HepG2 (cell line): Measurements from ENCODE around the gene ANKIB1. TPM values are rescaled to one million over a fixed set of nuclear protein-coding genes. Genes with fewer than 3 reads are reported as not detected.

Experiments used
- ATAC-seq: fragments of 200-7000 bp; cut with Tn5 transposase; 3 replicates; pipeline ENCODE4 v1.9.1; 2020; ENCODE audit warnings: mild to moderate bottlenecking, moderate library complexity
- BruUV-seq: library from RNA; stranded (reverse); fragments of 400-500 nt; replicated peaks from 2 replicates; lab custom pipeline; 2021; lab: Mats Ljungman, UMichigan
- CTCF ChIA-PET: fragments of 300-600 bp; formaldehyde crosslinking; extraction: SDS; loops from one replicate; lab custom pipeline; 2021; ENCODE audit warnings: low total read pairs, inconsistent platforms, low intra/inter-chr PET ratio; lab: Yijun Ruan, JAX
- POLR2A ChIA-PET: fragments of 350-600 bp; sonication (Branson Sonifier 250); formaldehyde crosslinking; loops from one replicate; lab custom pipeline; 2020; ENCODE audit warnings: antibody characterized with exemption, inconsistent platforms; lab: Yijun Ruan, JAX
- DNase-seq: peaks from one replicate; pipeline ENCODE4 v3.0.0-alpha.2; 2015; ENCODE audit warnings: low spot score
- FAIRE-seq: peaks from 3 replicates; lab custom pipeline; 2011; peaks lifted over from hg19 to GRCh38; lab: Jason Lieb, UNC
- H2AFZ ChIP-seq: one replicate; pipeline ENCODE4 v1.6.1; 2011; ENCODE audit warnings: low read length, inconsistent platforms
- H3K27ac ChIP-seq: fragments of 300-600 bp; 3 replicates; pipeline ENCODE4 v1.8.0; 2011; ENCODE audit warnings: mixed run types, mild to moderate bottlenecking, mixed read lengths, low read length, inconsistent platforms; ENCODE audit not compliant: insufficient read depth; ENCODE audit errors: extremely low read length
- H3K27me3 ChIP-seq, 2 experiments: fragments of 200-600 bp in 1 of 2; 2 replicates in 1 of 2; 3 replicates in 1 of 2; pipeline versions ENCODE4 v1.6.0 to v1.8.0; 2011; ENCODE audit warnings: low read length in 2 of 2, mild to moderate bottlenecking in 2 of 2, moderate library complexity in 2 of 2, inconsistent platforms in 1 of 2; ENCODE audit not compliant: insufficient read depth in 2 of 2, control insufficient read depth in 1 of 2
- H3K36me3 ChIP-seq, 2 experiments: fragments of 200-600 bp in 1 of 2; replicated peaks in 1 of 2; 2 replicates in 1 of 2; 3 replicates in 1 of 2; pipeline versions ENCODE4 v1.5.1 to v1.8.0; 2011; ENCODE audit warnings: low read length in 2 of 2, inconsistent platforms in 1 of 2; ENCODE audit not compliant: insufficient read depth in 2 of 2, control insufficient read depth in 1 of 2
- H3K4me1 ChIP-seq: 2 replicates; pipeline ENCODE4 v1.5.1; 2012; ENCODE audit warnings: low read length, inconsistent platforms; ENCODE audit not compliant: insufficient read depth
- H3K4me2 ChIP-seq: 2 replicates; pipeline ENCODE4 v1.6.0; 2011; ENCODE audit warnings: low read depth, low read length, inconsistent platforms
- H3K4me3 ChIP-seq, 3 experiments: fragments of 200-600 bp in 1 of 3; sonication (generic), shearing (Covaris generic) in 1 of 3; replicated peaks in 1 of 3; 2 replicates each; pipeline ENCODE4 v1.5.1; 2011 to 2016; ENCODE audit warnings: low read length in 3 of 3, inconsistent platforms in 2 of 3, low read depth in 2 of 3, mild to moderate bottlenecking in 2 of 3, control low read depth in 1 of 3, mixed read lengths in 1 of 3; ENCODE audit not compliant: insufficient read depth in 1 of 3
- H3K79me2 ChIP-seq: one replicate; pipeline ENCODE4 v1.6.1; 2011; ENCODE audit warnings: low read length, inconsistent platforms; ENCODE audit not compliant: insufficient read depth
- H3K9ac ChIP-seq: 2 replicates; pipeline ENCODE4 v1.6.0; 2011; ENCODE audit warnings: mild to moderate bottlenecking, low read depth, low read length, inconsistent platforms; ENCODE audit not compliant: insufficient read depth
- H3K9me3 ChIP-seq: 2 replicates; pipeline ENCODE4 v1.5.1; 2012; ENCODE audit warnings: mild to moderate bottlenecking, low read length
- H4K20me1 ChIP-seq: 2 replicates; pipeline ENCODE4 v1.6.0; 2011; ENCODE audit warnings: inconsistent platforms, mild to moderate bottlenecking, low read length, moderate library complexity; ENCODE audit not compliant: insufficient read depth
- ASH2L ChIP-seq: fragments of 300-600, 200-600 bp; sonication (generic); IDR thresholded peaks from 2 replicates; pipeline ENCODE4 v1.7.0; 2017; ENCODE audit warnings: low read depth, mild to moderate bottlenecking, moderate library complexity, mixed read lengths, low read length; ENCODE audit not compliant: insufficient read length
- ATM ChIP-seq: fragments of 450-650 bp; IDR thresholded peaks from 2 replicates; pipeline ENCODE4 v1.7.1; 2017; ENCODE audit warnings: mild to moderate bottlenecking, borderline replicate concordance
- MAFG ChIP-seq: sonication (generic); formaldehyde crosslinking; IDR thresholded peaks from 2 replicates; pipeline ENCODE4 v1.5.1; 2020; ENCODE audit warnings: mild to moderate bottlenecking, missing genetic modification reagents
- MIER2 ChIP-seq: IDR thresholded peaks from 2 replicates; pipeline ENCODE4 v1.6.1; 2016; ENCODE audit warnings: missing biosample characterization, missing genetic modification reagents
- RARA ChIP-seq: IDR thresholded peaks from 2 replicates; pipeline ENCODE4 v1.6.1; 2016; ENCODE audit warnings: missing genetic modification reagents, missing compliant biosample characterization
- SNAI1 ChIP-seq: sonication (generic); formaldehyde crosslinking; IDR thresholded peaks from 2 replicates; pipeline ENCODE4 v1.5.0; 2020; ENCODE audit warnings: mild to moderate bottlenecking, missing genetic modification reagents, borderline replicate concordance
- TFE3 ChIP-seq: IDR thresholded peaks from 2 replicates; pipeline ENCODE4 v1.6.1; 2016
- XRCC5 ChIP-seq: fragments of 200-400 bp; formaldehyde crosslinking; optimal IDR thresholded peaks from 2 replicates; pipeline ENCODE3; 2017; ENCODE audit warnings: mild to moderate bottlenecking, low read length
- ZFP90 ChIP-seq: sonication (generic); formaldehyde crosslinking; IDR thresholded peaks from 2 replicates; pipeline ENCODE4 v1.8.0; 2022; ENCODE audit warnings: missing genetic modification reagents, mild to moderate bottlenecking, inconsistent platforms, borderline replicate concordance
- ZMAT3 ChIP-seq: sonication (generic); formaldehyde crosslinking; conservative IDR thresholded peaks from 2 replicates; pipeline ENCODE4 v1.7.0; 2021; ENCODE audit warnings: missing genetic modification reagents
- ZNF20 ChIP-seq: sonication (generic); formaldehyde crosslinking; IDR thresholded peaks from 2 replicates; pipeline ENCODE4 v1.4.0; 2020; ENCODE audit warnings: mild to moderate bottlenecking, moderate library complexity, missing genetic modification reagents
- ZNF329 ChIP-seq: sonication (generic); formaldehyde crosslinking; IDR thresholded peaks from 2 replicates; pipeline ENCODE4 v1.9.0; 2021; ENCODE audit warnings: low read depth, mild to moderate bottlenecking, missing genetic modification reagents
- ZNF552 ChIP-seq: sonication (generic); formaldehyde crosslinking; IDR thresholded peaks from 2 replicates; pipeline ENCODE4 v1.9.0; 2022; ENCODE audit warnings: missing genetic modification reagents, mild to moderate bottlenecking, borderline replicate concordance
- ZNF558 ChIP-seq: sonication (generic); formaldehyde crosslinking; IDR thresholded peaks from 2 replicates; pipeline ENCODE4 v1.9.0; 2022; ENCODE audit warnings: mild to moderate bottlenecking, missing genetic modification reagents, borderline replicate concordance
- ZNF670 ChIP-seq: sonication (generic); formaldehyde crosslinking; IDR thresholded peaks from 2 replicates; pipeline ENCODE4 v1.8.0; 2022; ENCODE audit warnings: mild to moderate bottlenecking, missing genetic modification reagents, borderline replicate concordance
- ZNF724P ChIP-seq: sonication (generic); formaldehyde crosslinking; IDR thresholded peaks from 2 replicates; pipeline ENCODE4 v1.8.0; 2022; ENCODE audit warnings: missing genetic modification reagents, borderline replicate concordance
- in situ Hi-C: cut with HindIII; loops from 2 replicates; pipeline ENCODE4 v1.10.0; 2017; ENCODE audit warnings: low pct_unique_long_range_greater_than_20kb; ENCODE audit not compliant: extremely low pct_ligation_motif_present
- intact Hi-C: fragments of 100-400 bp; cut with micrococcal nuclease; formaldehyde crosslinking; loops from one replicate; pipeline ENCODE4 v1.10.0; 2022; ENCODE audit not compliant: unreplicated experiment
- polyA plus RNA-seq, 8 experiments: library from polyadenylated mRNA; depleted of rRNA in 3 of 8; stranded (reverse) in 7 of 8; unstranded in 1 of 8; fragments of >200 nt; fragmentation: Illumina TruSeq in 4 of 8; extraction: Trizol in 4 of 8; gene quantifications; 2 replicates each; pipeline versions ENCODE4 v1.2.1 to v1.2.3, GENCODE V29; 2011 to 2016; ENCODE audit warnings: low read depth in 4 of 8, missing spikeins in 1 of 8, mixed read lengths in 1 of 8; ENCODE audit not compliant: insufficient read depth in 1 of 8
- total RNA-seq, 5 experiments: library from RNA; depleted of rRNA; stranded (reverse); fragments of >200 nt; fragmentation: Illumina TruSeq; extraction: Trizol; gene quantifications; 2 replicates each; pipeline ENCODE4 v1.2.3, GENCODE V29; 2016; ENCODE audit warnings: low read depth in 1 of 5

Gene ANKIB1
- total and polyA plus RNA-seq, 2 of the 13 experiments (the other 11 are each of a cell fraction or from before 2014, with no cell fraction given) = 28.7 to 29.6 TPM

GRCh38 chr7:92375013-92375412 lies 129.2 kb downstream of the ANKIB1 start:
- Histone ChIP-seq H3K9me3 (no peaks in the 10 kb centered on the region; the same call in 1 of the 2 replicates), H4K20me1 (no peaks in the 10 kb centered on the region), H3K4me1 (no peaks in the 10 kb centered on the region), H3K27me3 (no peaks in the 10 kb centered on the region; a peak in 1 of 5 replicates), H2AFZ (no peak overlapping the region), H3K9ac (no peak overlapping the region), H3K27ac (no peak overlapping the region), H3K4me3 (no peak overlapping the region), H3K36me3 (peaks cover 3 to 17% of the 10 kb centered on the region in 2 experiments; a peak in 3 of 5 replicates), H3K4me2 (no peak overlapping the region), H3K79me2 (no peaks in the 10 kb centered on the region)
- POLR2A ChIA-PET = no interaction called here
- CTCF ChIA-PET = no interaction called here
- in situ Hi-C loops (no loop called here), intact Hi-C loops (no loop called here)
- no peak for DNase-seq
- ATAC-seq = no peak
- FAIRE-seq = no peak
- no TSS peak for BruUV-seq
- no peak for TF ChIP-seq ZNF558
- no peak for TF ChIP-seq SNAI1 (CRISPR knock-in tag)
- TF ChIP-seq RARA (CRISPR knock-in tag) = no peak
- TF ChIP-seq XRCC5 = no peak
- no peak for TF ChIP-seq ZFP90
- TF ChIP-seq ZNF552 (CRISPR knock-in tag) = no peak
- TF ChIP-seq ZNF20 (CRISPR knock-in tag) = no peak
- TF ChIP-seq ZNF670 (CRISPR knock-in tag) = no peak
- TF ChIP-seq ZNF329 (CRISPR knock-in tag) = no peak
- TF ChIP-seq ASH2L = no peak
- no peak for TF ChIP-seq MIER2 (CRISPR knock-in tag)
- no peak for TF ChIP-seq ZMAT3 (CRISPR knock-in tag)
- TF ChIP-seq ZNF724P (CRISPR knock-in tag) = no peak
- TF ChIP-seq TFE3 (CRISPR knock-in tag) = no peak
- TF ChIP-seq ATM = no peak
- no peak for TF ChIP-seq MAFG (CRISPR knock-in tag)
- TF ChIP-seq, all 625 proteins: peak for 0
